GM21447 (cell line): ENCODE results near the gene GSG1L.

Source experiments
- ATAC-seq: cut with Tn5 transposase; IDR thresholded peaks from one replicate; pipeline ENCODE4 v1.9.1; 2021; ENCODE audit not compliant: unreplicated experiment

The GSG1L gene

DNA sequence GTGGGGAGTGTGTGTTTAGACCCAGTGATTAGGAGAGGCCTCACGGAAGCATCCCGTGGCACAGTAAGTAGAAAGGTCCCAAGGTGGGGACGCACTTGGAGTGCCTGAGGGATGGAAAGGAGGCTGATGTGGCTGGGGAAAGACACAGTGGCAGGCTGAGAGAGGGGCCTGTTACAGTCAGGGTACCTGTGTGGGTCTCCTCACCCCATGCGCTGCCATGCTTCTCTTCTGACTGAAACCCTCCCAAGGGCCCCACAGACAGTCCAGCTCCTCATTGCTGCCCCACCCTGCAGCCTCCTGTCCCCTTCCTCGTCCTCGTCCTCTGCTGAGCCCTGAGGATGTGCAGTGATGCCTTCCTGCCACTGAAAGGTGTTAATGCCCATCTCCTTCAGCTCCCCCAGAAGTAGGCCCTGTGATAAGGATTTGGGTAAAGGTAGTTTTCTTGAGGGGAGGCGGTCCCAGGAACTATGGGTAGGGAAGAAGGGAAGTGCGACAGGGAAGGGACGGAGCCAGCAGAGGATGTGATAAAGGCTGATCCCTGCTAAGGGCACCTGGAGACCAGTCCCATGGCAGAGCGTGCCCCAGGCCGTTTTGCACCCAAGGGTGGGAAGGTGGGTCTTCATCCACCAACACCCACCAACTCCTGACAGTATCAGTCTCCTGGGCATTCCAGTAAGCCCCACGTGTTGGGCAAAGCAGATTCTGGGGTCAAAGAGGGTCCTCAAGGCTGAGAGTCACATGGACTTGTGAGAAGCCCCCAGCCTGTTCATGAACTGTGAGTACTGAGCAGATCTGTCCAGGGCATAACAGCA lies 237.2 kb downstream of the GSG1L start:
- ATAC-seq = no peak

DNA sequence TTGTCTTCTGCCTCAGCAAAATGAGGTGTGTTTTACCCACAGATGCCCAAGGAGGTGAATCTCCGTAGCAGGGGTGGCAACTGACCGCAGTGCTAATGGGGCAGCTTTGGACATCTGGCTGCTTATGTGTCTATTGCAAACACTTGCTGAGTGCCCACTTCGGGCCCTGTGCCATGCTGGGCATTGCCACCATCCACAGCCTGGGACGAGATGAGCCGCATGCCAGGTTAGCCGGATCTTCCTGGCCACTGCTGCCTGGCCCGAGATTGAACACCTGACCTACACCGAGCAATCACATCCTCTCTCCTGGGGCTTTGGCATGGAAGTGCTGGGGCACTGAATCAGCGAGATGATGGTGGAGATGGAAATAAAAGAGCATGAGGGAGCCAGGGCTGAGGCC lies 238.7 kb downstream of the GSG1L start:
- ATAC-seq = no peak

DNA sequence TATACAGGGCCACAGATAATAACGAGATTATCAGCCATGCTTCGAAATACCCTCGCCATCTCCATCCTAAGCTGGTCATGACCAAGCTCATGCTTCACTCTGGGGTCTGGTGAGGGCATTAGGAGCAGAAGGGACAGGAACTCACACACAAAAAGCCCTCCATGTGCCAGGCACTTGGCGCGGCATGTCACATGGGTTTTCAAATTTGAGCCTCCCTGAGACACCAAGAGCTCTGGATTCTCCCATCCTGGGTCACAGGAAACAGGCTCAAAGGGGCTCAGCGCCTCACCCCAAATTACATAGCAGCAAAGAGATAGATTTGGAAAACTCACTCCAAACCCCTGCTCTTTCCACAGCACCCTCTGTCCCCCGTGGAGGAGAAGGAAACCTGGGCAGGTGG lies 239.5 kb downstream of the GSG1L start:
- ATAC-seq = no peak

DNA sequence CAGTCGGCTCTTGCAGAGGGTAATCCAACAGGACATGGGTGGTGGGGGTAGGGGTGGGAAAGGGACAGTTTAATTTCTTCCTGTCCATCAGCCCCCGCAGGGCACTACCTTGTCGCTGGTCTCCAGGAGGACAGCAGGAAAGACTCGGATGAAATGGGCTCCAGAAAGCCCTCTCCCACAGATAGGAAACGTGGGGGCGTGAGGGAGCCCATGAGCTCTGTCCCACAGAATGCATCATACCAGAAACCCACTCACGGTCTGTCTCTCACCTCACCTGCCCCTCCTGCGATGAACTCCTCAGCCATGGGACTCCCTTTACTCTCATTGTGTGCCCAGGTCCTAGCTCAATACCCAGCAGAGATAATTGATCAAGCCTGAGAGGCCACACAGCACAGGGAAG lies 240.1 kb downstream of the GSG1L start:
- ATAC-seq = no peak

DNA sequence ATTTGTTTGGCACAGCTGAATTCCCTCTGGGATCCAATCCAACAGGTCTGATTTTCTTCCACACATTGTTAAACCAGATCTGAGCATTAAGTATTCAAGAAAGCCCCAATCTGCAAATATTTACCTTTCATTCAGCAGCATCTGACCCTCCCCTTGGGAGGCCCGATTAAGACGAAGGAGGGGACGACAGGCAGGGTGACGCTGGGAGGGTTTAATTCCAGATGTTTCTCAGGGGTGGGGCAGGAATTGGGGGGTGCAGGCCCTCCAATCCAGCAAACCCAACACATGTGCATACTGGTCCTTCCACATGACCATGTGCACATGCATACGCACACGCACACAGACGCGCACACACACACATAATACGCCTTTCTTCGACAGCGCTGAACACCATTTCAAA lies 240.5 kb downstream of the GSG1L start:
- ATAC-seq = no peak

DNA sequence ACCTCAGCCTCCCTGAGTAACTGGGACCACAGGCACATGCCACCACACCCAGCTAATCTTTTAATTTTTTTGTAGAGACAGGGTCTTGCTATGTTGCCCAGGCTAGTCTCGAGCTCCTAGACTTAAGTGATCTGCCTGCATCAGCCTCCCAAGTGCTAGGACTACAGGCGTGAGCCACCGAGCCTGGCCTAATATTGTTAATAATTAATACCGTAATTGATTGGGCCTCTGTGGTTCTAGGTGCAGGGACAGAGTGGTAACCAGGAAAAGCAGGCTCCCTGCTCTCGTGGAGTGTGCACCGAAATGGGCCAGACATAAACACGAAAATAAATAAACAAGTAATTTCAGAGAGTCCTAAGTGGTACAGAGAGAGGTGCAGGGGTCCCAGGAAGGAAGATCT lies 241.0 kb downstream of the GSG1L start:
- no peak for ATAC-seq

DNA sequence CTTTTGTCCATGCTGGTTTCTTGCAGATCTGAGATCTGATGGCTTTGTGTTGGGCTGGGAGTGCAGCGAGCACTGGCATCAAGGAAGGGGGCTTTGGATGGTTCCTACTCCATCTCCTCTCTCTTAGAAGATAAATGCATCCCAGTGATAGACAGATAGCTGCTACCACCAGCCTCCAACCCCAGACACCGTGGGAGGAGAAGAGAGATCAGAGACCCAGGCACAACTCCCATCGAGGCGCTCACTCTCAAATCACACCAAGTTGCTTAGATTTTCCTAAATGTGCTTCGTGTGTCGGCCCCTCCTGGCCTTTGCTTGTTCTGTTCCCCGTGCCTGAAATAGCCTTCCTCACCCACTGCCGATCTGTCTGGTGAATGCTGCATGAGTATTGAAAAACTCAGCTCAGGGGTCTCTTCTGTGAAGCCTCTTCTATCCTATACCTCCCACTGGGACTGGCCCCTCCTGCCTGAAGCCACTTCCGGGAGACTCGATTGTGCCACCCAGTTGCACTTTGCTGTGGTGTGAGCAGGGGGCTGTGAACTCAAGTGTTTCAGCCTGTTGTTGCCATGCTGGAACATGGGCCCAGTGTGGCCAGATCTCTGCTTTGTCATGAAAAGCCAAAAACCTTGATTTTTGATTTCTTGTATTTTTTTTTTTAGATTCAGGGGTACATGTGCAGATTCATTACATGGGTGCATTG lies 242.7 kb downstream of the GSG1L start:
- ATAC-seq = no peak

GRCh38 chr16:27819881-27820610 lies 243.5 kb downstream of the GSG1L start:
- no peak for ATAC-seq

- ATAC-seq = no peak
These were observed 244.2 kb downstream of the GSG1L start for GRCh38 chr16:27819356-27819755.

GRCh38 chr16:27818246-27818645 lies 245.3 kb downstream of the GSG1L start:
- ATAC-seq = no peak

DNA sequence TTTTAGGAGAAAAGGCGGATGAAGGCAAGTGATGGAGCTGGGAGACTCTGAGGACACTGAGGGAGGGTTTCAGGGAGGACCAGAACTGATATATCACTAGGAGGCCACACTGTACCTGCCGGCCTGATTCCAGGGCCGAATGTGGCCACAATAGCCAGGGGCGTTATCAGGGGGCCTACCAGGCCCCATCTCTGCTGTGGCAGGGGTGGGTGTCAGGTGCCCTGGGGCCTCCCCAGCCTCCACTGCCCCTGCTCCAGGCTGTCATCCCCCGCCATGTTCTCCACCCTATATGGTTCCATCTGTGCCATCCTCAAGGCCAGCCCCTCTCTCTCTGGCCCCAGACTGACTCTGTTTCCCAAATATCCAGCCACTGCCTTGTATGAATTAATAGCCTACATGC lies 246.5 kb downstream of the GSG1L start:
- no peak for ATAC-seq

DNA sequence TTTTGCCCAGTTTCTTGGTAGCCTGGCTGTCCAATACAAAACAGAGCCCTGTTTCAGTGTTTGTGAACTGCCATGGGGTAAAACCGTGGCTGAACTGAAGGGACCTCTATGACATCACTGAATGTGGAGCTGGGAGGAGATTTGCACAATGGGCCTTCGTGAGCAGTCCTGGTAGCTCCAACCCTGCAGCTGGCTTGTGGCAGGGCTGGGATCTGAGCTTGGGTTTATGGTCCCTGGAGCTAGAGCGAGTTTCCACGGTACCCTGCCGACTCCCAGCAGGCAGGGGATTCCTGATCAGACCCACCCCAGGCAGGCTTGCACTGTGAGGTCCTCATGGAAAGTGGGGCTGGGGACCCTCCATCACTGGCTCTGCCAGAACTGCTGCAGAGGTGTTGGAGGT lies 247.0 kb downstream of the GSG1L start:
- no peak for ATAC-seq

- no peak for ATAC-seq
These were observed 249.9 kb downstream of the GSG1L start for GRCh38 chr16:27813591-27813990.

GRCh38 chr16:27811881-27812280 lies 251.6 kb downstream of the GSG1L start:
- no peak for ATAC-seq

GRCh38 chr16:27806986-27807385 lies 256.5 kb downstream of the GSG1L start:
- no peak for ATAC-seq

DNA sequence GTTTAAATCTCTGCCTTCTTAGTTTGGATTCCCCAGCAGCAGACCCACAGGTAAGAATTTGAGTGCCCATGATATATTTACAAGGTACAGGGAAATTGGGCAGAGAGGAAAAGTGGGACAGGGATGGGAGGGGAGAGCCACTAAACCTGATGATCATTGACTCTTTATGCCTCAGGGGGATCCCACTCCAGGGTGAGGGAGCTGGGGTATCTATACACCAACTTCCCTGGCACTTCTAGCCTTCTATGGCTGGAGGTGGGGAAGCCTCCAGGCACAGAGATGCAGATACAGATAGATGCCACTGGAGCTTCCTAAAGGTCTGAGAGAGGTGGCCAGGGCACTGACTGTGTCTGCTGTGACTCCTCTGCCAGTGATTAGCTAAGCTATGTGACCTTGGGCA lies 257.1 kb downstream of the GSG1L start:
- ATAC-seq = no peak

GRCh38 chr16:27805828-27806351 lies 257.6 kb downstream of the GSG1L start:
- no peak for ATAC-seq

DNA sequence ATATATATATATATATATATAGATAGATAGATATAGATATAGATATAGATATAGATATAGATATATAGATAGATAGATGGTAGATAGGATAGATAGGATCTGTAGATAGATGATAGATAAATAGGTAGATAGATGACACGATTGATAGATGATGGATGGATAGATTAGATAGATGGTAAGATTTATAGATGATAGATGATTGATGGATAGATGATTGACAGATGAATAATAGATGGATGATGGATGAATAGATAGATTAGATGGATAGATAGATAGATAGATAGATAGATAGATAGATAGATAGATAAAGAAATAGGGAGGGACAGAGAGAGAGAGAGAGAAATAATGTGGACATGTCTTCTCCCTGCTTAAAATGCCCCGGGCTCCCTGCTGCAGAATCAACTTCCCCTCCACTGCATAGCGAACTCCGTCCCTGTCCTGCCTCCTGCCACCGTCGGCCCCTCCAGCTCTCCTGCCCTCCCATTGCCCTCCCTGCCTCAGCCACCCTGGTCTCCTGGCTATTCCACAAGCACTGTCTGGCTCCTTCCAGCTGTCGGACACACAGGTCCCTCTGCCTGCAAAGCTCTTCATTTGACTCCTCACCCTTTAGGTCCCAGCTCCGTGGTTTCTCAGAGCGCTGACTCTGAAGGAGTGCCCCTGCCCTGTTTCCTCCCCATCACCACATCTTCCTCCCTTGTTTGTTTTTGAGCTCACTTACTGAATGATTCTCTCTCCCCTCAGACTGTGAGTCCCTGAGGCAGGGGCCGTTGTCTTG lies 259.6 kb downstream of the GSG1L start:
- ATAC-seq = no peak

- ATAC-seq = no peak
These were observed 260.7 kb downstream of the GSG1L start for GRCh38 chr16:27802664-27803439.

DNA sequence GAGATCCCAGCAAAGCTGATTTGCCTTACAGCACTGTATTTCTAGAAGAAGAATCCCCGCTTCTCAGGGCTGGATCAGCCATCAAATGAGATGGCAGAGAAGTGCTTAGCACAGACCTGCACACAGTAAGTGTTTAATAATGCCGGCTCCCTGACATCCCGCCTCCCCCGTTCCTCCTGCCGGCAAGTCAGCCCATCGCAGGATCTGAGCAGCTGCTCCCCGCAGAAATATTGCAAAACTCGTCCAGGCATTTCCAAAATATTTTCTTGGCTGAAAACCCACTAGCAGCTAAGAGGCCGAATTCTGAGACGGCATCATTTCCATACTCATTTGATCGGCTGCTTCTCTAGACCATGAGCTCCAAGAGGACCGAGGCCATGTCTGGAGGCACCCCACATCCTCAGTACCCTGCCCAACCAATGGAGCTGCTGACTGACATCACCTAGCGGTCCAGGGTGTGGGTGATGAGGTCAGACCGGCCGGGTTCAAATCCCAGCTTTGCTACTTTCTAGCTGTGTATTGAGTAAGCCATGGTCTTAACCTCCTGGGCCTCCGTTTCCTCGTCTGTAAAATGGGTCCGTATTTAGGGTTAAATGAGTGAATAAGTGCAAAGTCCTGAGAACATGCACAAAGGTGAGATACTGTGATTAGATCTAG lies 262.1 kb downstream of the GSG1L start:
- no peak for ATAC-seq
